DND-41 (cell line): ENCODE results near the gene UGGT2.
"Not testable (repeated sequence)": the region's sequence is repeated elsewhere in the genome, so short reads cannot be mapped to it uniquely, and the experiment has no call there.

ENCODE experiments used
- ATAC-seq: fragments of 200-7000 bp; cut with Tn5 transposase; 3 replicates; pipeline ENCODE4 v1.9.1; 2021; ENCODE audit warnings: low read depth; ENCODE audit not compliant: insufficient read depth
- DNase-seq: peaks from one replicate; pipeline ENCODE4 v3.0.0-alpha.2; 2020
- H2AFZ ChIP-seq: 2 replicates; pipeline ENCODE4 v1.6.0; 2012; ENCODE audit warnings: low read depth, low read length
- H3K27ac ChIP-seq: 2 replicates; pipeline ENCODE4 v1.5.1; 2012; ENCODE audit warnings: low read length, inconsistent platforms
- H3K27me3 ChIP-seq: fragments of 200-600 bp; sonication (generic); 2 replicates; pipeline ENCODE4 v1.6.0; 2012; ENCODE audit warnings: low read length, mild to moderate bottlenecking, inconsistent platforms; ENCODE audit not compliant: insufficient read depth, poor library complexity
- H3K36me3 ChIP-seq: 2 replicates; pipeline ENCODE4 v1.5.1; 2012; ENCODE audit warnings: low read length, inconsistent platforms; ENCODE audit not compliant: insufficient read depth
- H3K4me1 ChIP-seq: 2 replicates; pipeline ENCODE4 v1.5.1; 2012; ENCODE audit warnings: mild to moderate bottlenecking, low read length; ENCODE audit not compliant: insufficient read depth
- H3K4me2 ChIP-seq: 2 replicates; pipeline ENCODE4 v1.6.0; 2012; ENCODE audit warnings: mild to moderate bottlenecking, moderate library complexity, low read length, inconsistent platforms; ENCODE audit not compliant: insufficient read depth
- H3K4me3 ChIP-seq, 2 experiments: fragments of 200-600 bp in 1 of 2; shearing (Covaris generic) in 1 of 2; 2 replicates each; pipeline ENCODE4 v1.5.1; 2012 to 2016; ENCODE audit warnings: inconsistent platforms in 2 of 2, low read length in 2 of 2, mild to moderate bottlenecking in 2 of 2, low read depth in 1 of 2, moderate library complexity in 1 of 2
- H3K79me2 ChIP-seq: 2 replicates; pipeline ENCODE4 v1.6.0; 2012; ENCODE audit warnings: low read length, inconsistent platforms; ENCODE audit not compliant: insufficient read depth
- H3K9ac ChIP-seq: 2 replicates; pipeline ENCODE4 v1.6.0; 2012; ENCODE audit warnings: low read depth, mild to moderate bottlenecking, inconsistent platforms, low read length, moderate library complexity
- H3K9me3 ChIP-seq: 2 replicates; pipeline ENCODE4 v1.5.1; 2012; ENCODE audit warnings: low read length, moderate library complexity, mild to moderate bottlenecking, inconsistent platforms; ENCODE audit not compliant: insufficient read depth, severe bottlenecking
- H4K20me1 ChIP-seq: 2 replicates; pipeline ENCODE4 v1.6.0; 2012; ENCODE audit warnings: low read length; ENCODE audit not compliant: insufficient read depth
- CTCF ChIP-seq: IDR thresholded peaks from 2 replicates; pipeline ENCODE4 v1.5.1; 2012; ENCODE audit warnings: borderline replicate concordance, low read length, moderate library complexity, mild to moderate bottlenecking; ENCODE audit not compliant: poor library complexity, severe bottlenecking; ENCODE audit errors: extremely low read depth
- EZH2 ChIP-seq: IDR thresholded peaks from 3 replicates; pipeline ENCODE4 v1.6.1; 2012; ENCODE audit warnings: borderline replicate concordance, low read depth, mild to moderate bottlenecking, moderate library complexity, low read length, inconsistent platforms; ENCODE audit not compliant: severe bottlenecking

UGGT2 gene

DNA sequence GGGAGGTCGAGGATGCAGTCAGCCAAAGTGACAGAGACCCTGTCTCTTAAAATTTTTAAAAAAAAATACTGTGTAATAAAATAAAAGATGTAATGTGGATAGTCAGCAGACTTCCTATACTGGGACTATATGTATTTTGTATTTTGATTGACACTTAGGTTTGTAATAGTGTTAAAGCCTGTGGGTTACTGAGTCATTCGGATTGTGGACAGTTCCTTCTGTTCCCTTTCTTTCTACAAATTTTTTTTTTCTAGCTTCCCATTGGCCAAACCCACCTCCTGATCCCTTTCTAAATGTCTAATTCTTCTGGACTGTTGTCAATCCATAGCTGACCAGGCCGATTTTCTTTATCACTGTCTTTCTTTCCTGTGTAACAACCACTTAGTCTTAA is 268.3 kb downstream of the UGGT2 start:
- H3K36me3 ChIP-seq: peaks cover 62% of the 10 kb centered on the region
- H3K4me1 ChIP-seq: no peaks in the 10 kb centered on the region
- no peaks in the 10 kb centered on the region for H4K20me1 ChIP-seq
- no peak overlapping the region for H3K4me3 ChIP-seq
- ATAC-seq (no peak), DNase-seq (no peak)
- H3K4me2 ChIP-seq: no peak overlapping the region
- H3K27me3 ChIP-seq: no peaks in the 10 kb centered on the region
- no peaks in the 10 kb centered on the region for H3K9me3 ChIP-seq
- H3K27ac ChIP-seq: no peak overlapping the region
- TF ChIP-seq EZH2: no peak
- TF ChIP-seq CTCF: no peak
- H3K9ac ChIP-seq: no peak overlapping the region
- no peak overlapping the region for H2AFZ ChIP-seq
- H3K79me2 ChIP-seq: no peaks in the 10 kb centered on the region

GRCh38 chr13:95784161-95784899 is 268.9 kb downstream of the UGGT2 start:
- H3K4me3 ChIP-seq: no peak overlapping the region
- no peaks in the 10 kb centered on the region for H3K27me3 ChIP-seq
- no peak overlapping the region for H3K9ac ChIP-seq
- H3K36me3 ChIP-seq: peaks cover 58% of the 10 kb centered on the region
- no peak overlapping the region for H2AFZ ChIP-seq
- H3K27ac ChIP-seq: no peak overlapping the region
- TF ChIP-seq CTCF (no peak), EZH2 (no peak)
- H3K4me1 ChIP-seq: no peaks in the 10 kb centered on the region
- H3K4me2 ChIP-seq: no peak overlapping the region
- H4K20me1 ChIP-seq: no peaks in the 10 kb centered on the region
- no peaks in the 10 kb centered on the region for H3K79me2 ChIP-seq
- DNase-seq (no peak), ATAC-seq (no peak)
- no peaks in the 10 kb centered on the region for H3K9me3 ChIP-seq

- peaks cover 56% of the 10 kb centered on the region for H3K36me3 ChIP-seq
- no peak overlapping the region for H3K4me3 ChIP-seq
- no peak for DNase-seq
- H3K4me2 ChIP-seq: no peak overlapping the region
- H3K4me1 ChIP-seq: no peaks in the 10 kb centered on the region
- H3K27me3 ChIP-seq: no peaks in the 10 kb centered on the region
- no peak for ATAC-seq
- no peaks in the 10 kb centered on the region for H3K9me3 ChIP-seq
- TF ChIP-seq CTCF: no peak
- no peak for TF ChIP-seq EZH2
- H2AFZ ChIP-seq: no peak overlapping the region
- H3K27ac ChIP-seq: no peak overlapping the region
- H3K79me2 ChIP-seq: no peaks in the 10 kb centered on the region
- no peaks in the 10 kb centered on the region for H4K20me1 ChIP-seq
- no peak overlapping the region for H3K9ac ChIP-seq
Measured at GRCh38 chr13:95783747-95784146, 269.5 kb downstream of the UGGT2 start.

- not testable (repeated sequence) for ATAC-seq, H3K4me1 ChIP-seq, H3K9me3 ChIP-seq, H3K9ac ChIP-seq, H3K27ac ChIP-seq, H4K20me1 ChIP-seq, H3K27me3 ChIP-seq, H2AFZ ChIP-seq, H3K79me2 ChIP-seq, H3K4me3 ChIP-seq, H3K4me2 ChIP-seq, DNase-seq
- H3K36me3 ChIP-seq: peaks cover 51% of the 10 kb centered on the region
Measured at GRCh38 chr13:95781940-95782339, 271.3 kb downstream of the UGGT2 start.
